NCI-H187 (cell line): ENCODE results near the gene UMODL1.

Experiments
- DNase-seq, 2 experiments: peaks; one replicate each; lab custom pipeline; 2025; lab: John Stamatoyannopoulos, UW

Gene UMODL1

GRCh38 chr21:42190486-42190863 lies 119.4 kb downstream of the UMODL1 start:
- no peak for DNase-seq

GRCh38 chr21:42191064-42191463 lies 119.9 kb downstream of the UMODL1 start:
- DNase-seq, result no peak

DNA sequence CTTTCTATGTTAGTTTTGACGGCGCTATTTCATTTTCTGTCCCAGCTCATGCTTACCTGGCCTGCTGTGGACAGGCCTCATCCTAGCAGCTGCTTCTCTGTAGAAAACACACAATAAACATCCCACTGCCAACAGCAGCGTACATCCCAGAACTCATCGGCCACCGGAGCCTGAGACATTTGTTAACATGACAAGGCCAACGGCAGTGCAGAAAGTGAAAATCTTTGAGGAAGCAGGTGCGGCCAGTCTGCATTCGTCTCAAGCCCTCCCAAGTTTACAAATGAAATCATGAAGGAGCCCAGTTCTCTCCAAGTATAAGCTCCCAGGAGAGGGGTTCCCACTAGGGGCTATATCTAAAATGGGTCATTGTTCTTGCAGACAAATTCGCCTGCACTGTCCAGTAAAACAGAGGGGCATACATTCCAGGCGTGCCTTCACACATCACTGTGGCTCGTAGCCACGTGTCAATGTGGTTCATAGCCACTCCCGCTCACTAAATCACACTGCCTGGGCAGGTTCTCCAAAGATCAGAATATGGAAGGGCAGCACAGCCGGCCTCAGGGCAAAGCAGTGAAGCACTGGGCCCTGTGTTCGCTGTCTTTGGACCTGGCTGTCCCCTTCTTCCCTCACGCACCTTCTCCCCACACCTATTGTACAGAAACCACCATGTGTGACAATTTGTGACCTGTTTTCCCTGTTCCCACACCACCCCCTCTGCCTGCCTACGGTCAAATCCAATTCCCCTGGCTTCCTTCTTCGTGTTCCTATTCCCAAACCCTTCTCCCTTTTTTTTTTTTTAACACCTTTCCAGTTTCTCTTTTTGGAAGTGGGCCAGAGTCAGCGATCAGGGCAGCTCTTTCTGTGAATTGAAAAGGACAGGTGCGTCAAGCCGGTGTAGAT lies 120.8 kb downstream of the UMODL1 start:
- DNase-seq, result no peak
